ENCODE data around the gene TEX48. TPM values are rescaled to one million over a fixed set of nuclear protein-coding genes. Genes with fewer than 3 reads are reported as not detected.

Gene TEX48, protein sequence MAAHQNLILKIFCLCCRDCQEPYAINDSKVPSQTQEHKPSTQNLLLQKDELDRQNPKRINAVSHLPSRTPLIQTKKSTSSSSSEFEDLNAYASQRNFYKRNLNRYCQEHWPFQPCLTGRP
- not detected for polyA plus RNA-seq (2013, experiment 1 of 4)
- not detected for polyA plus RNA-seq (2013, experiment 2 of 4)
- not detected for polyA plus RNA-seq (2013, experiment 3 of 4)
- not detected for polyA plus RNA-seq (2013, experiment 4 of 4)

DNA sequence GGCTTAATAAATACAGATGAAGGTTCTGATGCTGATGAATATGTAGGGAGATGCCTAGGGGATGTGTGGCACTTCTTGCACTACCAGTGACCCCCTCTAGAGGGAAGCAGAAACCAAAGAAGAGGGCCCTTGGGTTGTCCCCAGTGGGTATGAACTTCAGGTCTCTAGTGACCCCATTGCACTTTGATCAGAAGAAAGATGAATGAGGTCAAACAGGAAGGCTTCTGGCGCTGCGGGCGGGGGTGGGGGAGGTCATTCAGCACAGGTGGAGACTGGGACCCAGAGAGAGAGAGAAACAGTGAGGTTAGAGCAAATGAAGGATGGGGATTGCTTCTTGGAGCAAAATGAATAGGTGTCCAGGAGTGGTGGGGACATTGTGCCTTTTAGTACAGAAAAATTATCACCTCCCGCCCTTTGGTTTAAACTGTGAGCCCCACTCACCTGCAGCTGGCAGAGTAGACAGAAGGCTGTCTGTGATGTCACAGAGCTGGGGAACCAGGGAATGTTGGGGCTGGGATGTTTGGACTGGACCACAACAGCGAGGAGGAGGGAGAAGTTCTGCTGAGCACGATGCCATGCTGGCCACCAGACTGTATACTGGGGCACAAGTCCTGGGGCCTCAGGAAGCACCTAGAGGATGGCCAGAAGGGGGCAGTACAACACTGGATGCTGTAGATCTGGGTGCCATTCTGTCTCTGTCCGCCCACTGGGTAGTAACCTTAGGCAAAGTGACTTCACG is at the start of gene TEX48:
TEX48 (minus strand) TSS at position 599 of the 739 bp plus-strand sequence. CDS start 10,469 bp downstream, outside the sequence.
- H3K4me3 ChIP-seq (ENCODE audit: insufficient read depth, low read depth, low read length): no peak within 1 kb of the TSS
- no peak within 1 kb of the TSS for H3K27ac ChIP-seq (ENCODE audit: insufficient read depth, low read depth, low read length, poor library complexity, severe bottlenecking)
- 81 to 82% methylated on average over 7 to 8 of the region's 8 CpGs for WGBS, 2 experiments

DNA sequence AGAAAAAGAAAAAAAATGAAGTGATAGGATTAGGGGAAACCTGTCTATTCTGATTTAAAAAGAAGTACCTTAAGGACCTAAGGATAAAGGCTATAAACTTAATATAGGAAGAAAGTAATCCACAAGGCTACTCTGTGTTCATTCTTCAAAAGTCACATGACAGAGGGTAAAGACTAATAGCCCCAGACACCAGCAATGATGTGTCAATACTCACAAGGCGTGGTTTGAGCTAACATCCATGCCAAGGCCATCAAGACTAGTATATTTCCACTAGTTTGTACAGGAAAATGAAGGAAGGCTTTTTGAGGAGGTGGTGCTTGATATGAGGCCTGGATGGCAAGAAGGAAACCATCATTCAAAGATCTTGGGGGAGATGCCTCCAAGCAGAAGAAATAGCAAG is 49.7 kb upstream of the TEX48 start:
- H3K4me3 ChIP-seq (ENCODE audit: insufficient read depth, low read depth, low read length): no peak overlapping the region
- H3K9me3 ChIP-seq (ENCODE audit: control insufficient read depth, low read length): no peaks in the 10 kb centered on the region
- 75 to 95% methylated on average over 1 of the region's 1 CpG for WGBS, 2 experiments
- H3K4me1 ChIP-seq (ENCODE audit: control insufficient read depth, insufficient read depth, low read length): no peaks in the 10 kb centered on the region
- no peak overlapping the region for H3K27ac ChIP-seq (ENCODE audit: insufficient read depth, low read depth, low read length, poor library complexity, severe bottlenecking)
- H3K27me3 ChIP-seq (ENCODE audit: control insufficient read depth, insufficient read depth, low read length, poor library complexity, severe bottlenecking): no peaks in the 10 kb centered on the region
- H3K36me3 ChIP-seq (ENCODE audit: control insufficient read depth, insufficient read depth, low read length): no peaks in the 10 kb centered on the region

More for the DNA sequence above, at the start of gene TEX48:
- H3K27me3 ChIP-seq (ENCODE audit: control insufficient read depth, insufficient read depth, low read length, poor library complexity, severe bottlenecking): no peaks in the 10 kb centered on the region
- H3K36me3 ChIP-seq (ENCODE audit: control insufficient read depth, insufficient read depth, low read length): no peaks in the 10 kb centered on the region
- no peaks in the 10 kb centered on the region for H3K9me3 ChIP-seq (ENCODE audit: control insufficient read depth, low read length)
- H3K4me1 ChIP-seq (ENCODE audit: control insufficient read depth, insufficient read depth, low read length): no peaks in the 10 kb centered on the region

DNA sequence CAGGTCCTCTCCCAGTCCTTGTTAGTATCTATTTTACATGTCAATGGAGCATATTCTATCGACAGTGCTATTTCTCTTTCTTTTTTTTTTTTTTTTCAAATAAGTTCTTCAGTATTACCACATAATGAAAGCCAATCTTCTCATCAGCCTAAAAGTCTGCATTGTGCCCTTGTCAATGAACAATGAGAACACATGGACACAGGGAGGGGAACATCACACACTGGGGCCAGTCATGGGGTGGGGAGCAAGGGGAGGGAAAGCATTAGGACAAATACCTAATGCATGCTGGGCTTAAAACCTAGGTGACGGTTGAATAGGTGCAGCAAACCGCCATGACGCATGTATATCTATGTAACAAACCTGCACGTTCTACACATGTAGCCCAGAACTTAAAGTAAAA is 47.7 kb upstream of the TEX48 start:
- WGBS, 2 experiments: 88 to 93% methylated on average over 5 of the region's 5 CpGs
- H3K27ac ChIP-seq (ENCODE audit: insufficient read depth, low read depth, low read length, poor library complexity, severe bottlenecking): no peak overlapping the region
- no peak overlapping the region for H3K4me3 ChIP-seq (ENCODE audit: insufficient read depth, low read depth, low read length)

DNA sequence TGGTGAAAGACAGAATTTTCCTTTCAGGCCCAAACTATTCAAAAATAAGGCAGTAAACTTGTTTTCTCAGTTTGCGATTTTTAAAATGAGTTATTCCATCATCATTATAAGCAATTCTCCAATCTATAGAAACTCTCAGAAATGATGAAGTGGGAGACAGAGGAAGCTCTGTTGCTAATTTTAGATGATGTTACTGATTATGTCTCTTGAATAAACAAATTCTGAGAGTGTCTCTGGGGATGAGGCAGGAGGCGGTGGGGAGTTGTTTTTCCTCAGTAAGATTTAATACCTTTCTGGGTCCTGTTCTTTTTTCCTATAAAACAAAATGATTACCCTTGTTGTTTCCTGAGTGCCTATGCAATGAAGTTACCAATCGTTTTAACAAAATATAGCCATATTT is 43.9 kb upstream of the TEX48 start:
- Histone ChIP-seq H3K4me1 (ENCODE audit: control insufficient read depth, insufficient read depth, low read length) (no peaks in the 10 kb centered on the region), H3K27me3 (ENCODE audit: control insufficient read depth, insufficient read depth, low read length, poor library complexity, severe bottlenecking) (no peaks in the 10 kb centered on the region), H3K36me3 (ENCODE audit: control insufficient read depth, insufficient read depth, low read length) (no peaks in the 10 kb centered on the region), H3K9me3 (ENCODE audit: control insufficient read depth, low read length) (no peaks in the 10 kb centered on the region), H3K4me3 (ENCODE audit: insufficient read depth, low read depth, low read length) (no peak overlapping the region), H3K27ac (ENCODE audit: insufficient read depth, low read depth, low read length, poor library complexity, severe bottlenecking) (no peak overlapping the region)
- 94 to 98% methylated on average over 2 to 3 of the region's 3 CpGs for WGBS, 2 experiments

More for the DNA sequence above, 47.7 kb upstream of the TEX48 start:
- no peaks in the 10 kb centered on the region for H3K9me3 ChIP-seq (ENCODE audit: control insufficient read depth, low read length)
- H3K4me1 ChIP-seq (ENCODE audit: control insufficient read depth, insufficient read depth, low read length): no peaks in the 10 kb centered on the region
- H3K27me3 ChIP-seq (ENCODE audit: control insufficient read depth, insufficient read depth, low read length, poor library complexity, severe bottlenecking): no peaks in the 10 kb centered on the region
- H3K36me3 ChIP-seq (ENCODE audit: control insufficient read depth, insufficient read depth, low read length): no peaks in the 10 kb centered on the region

DNA sequence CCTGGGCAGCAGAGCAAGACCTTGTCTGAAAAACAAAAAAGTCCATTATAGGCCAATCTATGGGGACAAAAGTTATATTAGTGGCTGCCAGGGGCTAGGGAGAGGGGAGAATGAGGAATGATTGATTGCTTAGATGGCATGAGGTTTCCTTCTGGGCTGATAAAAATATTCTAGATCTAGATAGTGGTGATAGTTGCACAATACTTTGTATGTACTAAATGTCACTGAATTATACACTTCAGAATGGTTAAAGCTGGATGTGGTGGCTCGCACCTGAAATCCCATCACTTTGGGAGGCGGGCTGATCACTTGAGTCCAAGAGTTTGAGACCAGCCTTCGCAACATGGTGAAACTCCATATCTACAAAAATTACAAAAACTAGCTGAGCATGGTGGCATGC is 42.8 kb upstream of the TEX48 start:
- no peak overlapping the region for H3K4me3 ChIP-seq (ENCODE audit: insufficient read depth, low read depth, low read length)
- H3K4me1 ChIP-seq (ENCODE audit: control insufficient read depth, insufficient read depth, low read length): no peaks in the 10 kb centered on the region
- H3K27me3 ChIP-seq (ENCODE audit: control insufficient read depth, insufficient read depth, low read length, poor library complexity, severe bottlenecking): no peaks in the 10 kb centered on the region
- no peaks in the 10 kb centered on the region for H3K9me3 ChIP-seq (ENCODE audit: control insufficient read depth, low read length)
- no peaks in the 10 kb centered on the region for H3K36me3 ChIP-seq (ENCODE audit: control insufficient read depth, insufficient read depth, low read length)
- no peak overlapping the region for H3K27ac ChIP-seq (ENCODE audit: insufficient read depth, low read depth, low read length, poor library complexity, severe bottlenecking)
- 90 to 92% methylated on average over 3 of the region's 3 CpGs for WGBS, 2 experiments

DNA sequence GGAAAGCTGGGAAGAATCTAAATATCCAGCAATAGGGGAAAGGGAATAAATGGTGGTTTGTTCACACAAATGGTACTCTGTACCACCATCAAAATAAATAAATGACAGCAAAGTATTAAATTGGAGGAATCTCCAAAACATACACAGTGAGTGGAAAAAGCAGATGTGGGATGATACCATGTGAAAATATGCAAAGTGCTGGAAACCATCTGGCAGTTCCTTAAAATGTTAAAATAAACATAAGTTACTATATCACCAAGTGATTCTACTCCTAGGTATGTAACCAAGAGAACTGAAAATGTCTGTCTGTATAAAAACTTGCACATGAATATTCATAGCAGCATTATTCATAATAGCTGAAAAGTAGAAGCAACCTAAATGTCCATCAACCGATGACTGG is 41.9 kb upstream of the TEX48 start:
- Histone ChIP-seq H3K27ac (ENCODE audit: insufficient read depth, low read depth, low read length, poor library complexity, severe bottlenecking) (no peak overlapping the region), H3K27me3 (ENCODE audit: control insufficient read depth, insufficient read depth, low read length, poor library complexity, severe bottlenecking) (no peaks in the 10 kb centered on the region), H3K9me3 (ENCODE audit: control insufficient read depth, low read length) (no peaks in the 10 kb centered on the region), H3K4me1 (ENCODE audit: control insufficient read depth, insufficient read depth, low read length) (no peaks in the 10 kb centered on the region), H3K36me3 (ENCODE audit: control insufficient read depth, insufficient read depth, low read length) (no peaks in the 10 kb centered on the region), H3K4me3 (ENCODE audit: insufficient read depth, low read depth, low read length) (no peak overlapping the region)
- WGBS, 2 experiments: 88% methylated on average over 1 of the region's 1 CpG; no CpG with 5 or more reads in 1 of the 2 experiments

DNA sequence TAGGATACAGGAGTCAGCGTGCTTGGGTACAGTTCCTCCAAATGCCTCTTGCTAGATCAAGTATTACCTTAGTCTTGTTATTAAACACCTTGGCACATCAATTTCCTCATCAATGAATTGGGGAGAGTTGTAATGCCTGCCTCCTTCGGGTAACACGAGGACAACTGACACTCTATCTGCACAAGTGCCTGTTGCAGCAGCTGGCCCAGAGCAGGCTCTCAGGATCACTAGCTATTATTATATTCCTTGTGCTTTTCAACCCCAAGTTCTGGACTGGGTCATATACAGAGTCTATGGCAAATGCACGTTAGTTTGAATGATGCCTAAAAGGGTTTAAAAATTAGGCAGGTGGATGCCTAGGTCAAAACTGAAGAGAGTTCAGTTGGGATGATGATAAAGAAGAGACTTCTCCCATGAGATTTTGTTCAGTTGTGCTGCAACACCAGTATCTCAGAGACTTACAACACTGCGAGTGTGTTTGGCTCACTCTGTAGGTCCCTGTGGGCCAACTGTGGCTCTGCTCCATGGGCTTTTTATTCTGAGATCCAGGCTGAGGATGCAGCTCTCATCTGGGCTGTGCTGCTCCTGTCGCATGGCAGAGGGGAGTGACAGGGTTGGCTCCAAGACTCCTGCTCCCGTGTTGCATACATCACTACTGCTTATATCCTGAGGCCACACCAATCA is 41.1 kb upstream of the TEX48 start:
- H3K27ac ChIP-seq (ENCODE audit: insufficient read depth, low read depth, low read length, poor library complexity, severe bottlenecking): no peak overlapping the region
- no peak overlapping the region for H3K4me3 ChIP-seq (ENCODE audit: insufficient read depth, low read depth, low read length)
- no peaks in the 10 kb centered on the region for H3K4me1 ChIP-seq (ENCODE audit: control insufficient read depth, insufficient read depth, low read length)
- no peaks in the 10 kb centered on the region for H3K36me3 ChIP-seq (ENCODE audit: control insufficient read depth, insufficient read depth, low read length)
- 83 to 86% methylated on average over 7 of the region's 7 CpGs for whole genome bisulfite sequencing, 2 experiments
- no peaks in the 10 kb centered on the region for H3K9me3 ChIP-seq (ENCODE audit: control insufficient read depth, low read length)
- H3K27me3 ChIP-seq (ENCODE audit: control insufficient read depth, insufficient read depth, low read length, poor library complexity, severe bottlenecking): no peaks in the 10 kb centered on the region

DNA sequence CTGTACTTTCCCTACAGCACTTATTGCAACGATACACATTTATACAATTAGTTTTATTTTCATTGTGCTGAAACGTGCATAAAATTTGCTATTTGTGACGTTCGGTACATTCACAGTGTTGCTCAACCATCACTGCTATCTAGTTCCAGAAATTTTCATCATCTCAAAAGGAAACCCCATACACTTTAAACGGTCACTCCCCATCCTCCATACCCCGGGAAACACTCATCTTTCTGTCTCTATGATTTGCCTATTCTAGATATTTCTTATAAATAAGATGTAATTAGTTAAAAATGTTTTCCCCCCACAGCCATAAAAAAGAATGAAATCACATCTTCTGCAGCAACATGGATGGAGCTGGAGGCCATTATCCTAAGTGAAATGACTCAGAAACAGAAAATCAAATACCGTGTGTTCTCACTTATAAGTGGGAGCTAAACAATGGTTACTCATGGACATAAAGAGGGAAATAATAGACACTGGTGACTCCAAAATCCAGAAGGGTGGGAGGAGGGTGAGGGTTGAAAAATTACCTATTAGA is 40.2 kb upstream of the TEX48 start:
- 89 to 93% methylated on average over 6 of the region's 7 CpGs for WGBS, 2 experiments
- H3K4me3 ChIP-seq (ENCODE audit: insufficient read depth, low read depth, low read length): no peak overlapping the region
- no peaks in the 10 kb centered on the region for H3K9me3 ChIP-seq (ENCODE audit: control insufficient read depth, low read length)
- no peaks in the 10 kb centered on the region for H3K36me3 ChIP-seq (ENCODE audit: control insufficient read depth, insufficient read depth, low read length)
- no peaks in the 10 kb centered on the region for H3K4me1 ChIP-seq (ENCODE audit: control insufficient read depth, insufficient read depth, low read length)
- H3K27me3 ChIP-seq (ENCODE audit: control insufficient read depth, insufficient read depth, low read length, poor library complexity, severe bottlenecking): no peaks in the 10 kb centered on the region
- H3K27ac ChIP-seq (ENCODE audit: insufficient read depth, low read depth, low read length, poor library complexity, severe bottlenecking): no peak overlapping the region

DNA sequence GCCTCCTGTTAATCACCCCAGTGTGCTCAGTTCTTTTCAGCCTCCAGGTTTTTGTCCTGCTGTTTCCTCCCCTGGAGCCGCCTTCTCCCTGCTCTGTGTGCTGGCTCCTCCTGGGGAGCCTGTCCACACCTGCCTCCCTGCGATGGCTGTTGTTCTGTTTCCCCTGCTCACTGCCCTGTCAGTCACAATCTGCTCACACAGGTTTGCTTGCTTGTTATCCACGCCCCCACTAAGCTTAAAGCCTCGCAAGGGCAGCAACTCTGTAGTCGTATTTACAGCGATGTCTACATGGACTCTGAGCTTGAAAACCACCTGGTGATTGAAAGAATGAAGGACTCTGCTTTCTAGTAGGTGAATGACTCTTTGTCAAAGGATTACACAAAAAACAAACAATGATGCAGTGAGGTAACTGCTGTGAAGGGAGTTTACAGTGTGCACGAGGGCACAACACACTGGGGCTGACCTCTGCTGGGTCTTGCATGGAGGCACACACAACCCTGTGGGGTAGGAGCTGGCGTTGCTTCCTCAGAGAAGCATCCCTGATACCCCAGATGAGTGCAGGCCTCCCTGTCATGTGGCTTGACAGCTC is 39.6 kb upstream of the TEX48 start:
- 39 to 43% methylated on average over 8 of the region's 8 CpGs for WGBS, 2 experiments
- H3K9me3 ChIP-seq (ENCODE audit: control insufficient read depth, low read length): no peaks in the 10 kb centered on the region
- no peaks in the 10 kb centered on the region for H3K4me1 ChIP-seq (ENCODE audit: control insufficient read depth, insufficient read depth, low read length)
- no peaks in the 10 kb centered on the region for H3K36me3 ChIP-seq (ENCODE audit: control insufficient read depth, insufficient read depth, low read length)
- H3K27me3 ChIP-seq (ENCODE audit: control insufficient read depth, insufficient read depth, low read length, poor library complexity, severe bottlenecking): no peaks in the 10 kb centered on the region
- no peak overlapping the region for H3K27ac ChIP-seq (ENCODE audit: insufficient read depth, low read depth, low read length, poor library complexity, severe bottlenecking)
- no peak overlapping the region for H3K4me3 ChIP-seq (ENCODE audit: insufficient read depth, low read depth, low read length)
